Stimulated activated naive B cell treated with anti-CD40 and anti-IgM and Interleukin-4, amounts not matched to agents 10 μg/mL and 1 μg/mL and 100 μg/mL, for 72 hours (primary cell): ENCODE data around the gene MRI1.

Experiments used
- ATAC-seq, 2 donors: fragments of 150-1000 bp; cut with Tn5 transposase; replicated peaks; 2 replicates each; pipeline ENCODE4 v1.10.0; 2021; ENCODE audit warnings: moderate library complexity in 1 of 2
- DNase-seq: peaks from one replicate; pipeline ENCODE4 v3.0.0; 2021
- H3K27ac Mint-ChIP-seq: one replicate; pipeline ENCODE4 v1.8.0; 2022; ENCODE audit warnings: mild to moderate bottlenecking, mixed read lengths
- H3K27me3 Mint-ChIP-seq, 2 donors: one replicate each; pipeline ENCODE4 v1.8.0; 2022; ENCODE audit warnings: mixed read lengths in 2 of 2
- H3K36me3 Mint-ChIP-seq, 2 donors: one replicate each; pipeline ENCODE4 v1.8.0; 2022; ENCODE audit warnings: mixed read lengths in 2 of 2, mild to moderate bottlenecking in 1 of 2
- H3K4me1 Mint-ChIP-seq, 2 donors: one replicate each; pipeline ENCODE4 v1.8.0; 2022; ENCODE audit warnings: mixed read lengths in 2 of 2, mild to moderate bottlenecking in 1 of 2
- H3K4me3 Mint-ChIP-seq, 2 donors: one replicate each; pipeline ENCODE4 v1.8.0; 2022; ENCODE audit warnings: mild to moderate bottlenecking in 2 of 2, mixed read lengths in 2 of 2, moderate library complexity in 1 of 2
- H3K9me3 Mint-ChIP-seq, 2 donors: one replicate each; pipeline ENCODE4 v1.8.0; 2022; ENCODE audit warnings: mixed read lengths in 2 of 2, mild to moderate bottlenecking in 1 of 2

The MRI1 gene

GRCh38 chr19:13812544-13812943, 48.2 kb downstream of the MRI1 start:
- H3K9me3 Mint-ChIP-seq = peaks cover 0 to 3% of the 10 kb centered on the region in 2 donors
- ATAC-seq (no peak), DNase-seq (no peak)
- H3K36me3 Mint-ChIP-seq = peaks cover 21 to 26% of the 10 kb centered on the region in 2 donors
- H3K27me3 Mint-ChIP-seq = no peaks in the 10 kb centered on the region
- peaks cover 0 to 1% of the 10 kb centered on the region in 2 donors for H3K4me1 Mint-ChIP-seq
- no peak overlapping the region for H3K27ac Mint-ChIP-seq
- H3K4me3 Mint-ChIP-seq = no peak overlapping the region

- DNase-seq (no peak), ATAC-seq (no peak)
- Mint-ChIP-seq H3K27ac (no peak overlapping the region), H3K9me3 (peaks cover 0 to 3% of the 10 kb centered on the region in 2 donors), H3K27me3 (no peaks in the 10 kb centered on the region), H3K4me3 (no peak overlapping the region), H3K36me3 (peaks cover 25 to 29% of the 10 kb centered on the region in 2 donors), H3K4me1 (peaks cover 0 to 1% of the 10 kb centered on the region in 2 donors)
Observed at GRCh38 chr19:13813147-13813546, 48.8 kb downstream of the MRI1 start.

GRCh38 chr19:13814550-13814949, 50.2 kb downstream of the MRI1 start:
- H3K9me3 Mint-ChIP-seq = peaks cover 0 to 3% of the 10 kb centered on the region in 2 donors
- H3K27me3 Mint-ChIP-seq = no peaks in the 10 kb centered on the region
- DNase-seq = no peak
- ATAC-seq = no peak
- H3K4me3 Mint-ChIP-seq = no peak overlapping the region
- peaks cover 27 to 32% of the 10 kb centered on the region in 2 donors for H3K36me3 Mint-ChIP-seq
- peaks cover 0 to 1% of the 10 kb centered on the region in 2 donors for H3K4me1 Mint-ChIP-seq
- H3K27ac Mint-ChIP-seq = no peak overlapping the region

- Mint-ChIP-seq H3K27me3 (no peaks in the 10 kb centered on the region), H3K27ac (no peak overlapping the region), H3K36me3 (peaks cover 26 to 42% of the 10 kb centered on the region in 2 donors), H3K9me3 (peaks cover 0 to 3% of the 10 kb centered on the region in 2 donors), H3K4me3 (peak overlapping the region in 1 of 2 donors; percentile 4), H3K4me1 (no peaks in the 10 kb centered on the region)
- ATAC-seq (peak; percentile 64 to 76), DNase-seq (no peak)
Observed at GRCh38 chr19:13817018-13817614, 52.8 kb downstream of the MRI1 start.

GRCh38 chr19:13817615-13818371, 53.5 kb downstream of the MRI1 start:
- H3K4me1 Mint-ChIP-seq = no peaks in the 10 kb centered on the region
- no peaks in the 10 kb centered on the region for H3K27me3 Mint-ChIP-seq
- peaks cover 26 to 40% of the 10 kb centered on the region in 2 donors for H3K36me3 Mint-ChIP-seq
- DNase-seq (no peak), ATAC-seq (peak; percentile 47 to 75)
- H3K9me3 Mint-ChIP-seq = peaks cover 0 to 3% of the 10 kb centered on the region in 2 donors
- peak overlapping the region; percentile 4 to 73 for H3K4me3 Mint-ChIP-seq
- H3K27ac Mint-ChIP-seq = peak overlapping the region; percentile 42

- Mint-ChIP-seq H3K27me3 (no peaks in the 10 kb centered on the region), H3K4me3 (no peak overlapping the region), H3K36me3 (peaks cover 22 to 40% of the 10 kb centered on the region in 2 donors), H3K4me1 (no peaks in the 10 kb centered on the region), H3K27ac (no peak overlapping the region), H3K9me3 (no peaks in the 10 kb centered on the region)
- DNase-seq (no peak), ATAC-seq (no peak)
Observed at GRCh38 chr19:13819238-13819637, 54.9 kb downstream of the MRI1 start.

GRCh38 chr19:13821292-13821691, 57.0 kb downstream of the MRI1 start:
- Mint-ChIP-seq H3K4me1 (peaks cover 3 to 7% of the 10 kb centered on the region in 2 donors), H3K9me3 (peaks cover 0 to 3% of the 10 kb centered on the region in 2 donors), H3K27me3 (no peaks in the 10 kb centered on the region), H3K36me3 (peaks cover 32 to 39% of the 10 kb centered on the region in 2 donors), H3K27ac (no peak overlapping the region), H3K4me3 (no peak overlapping the region)
- no peak for DNase-seq
- no peak for ATAC-seq

- Mint-ChIP-seq H3K9me3 (peaks cover 0 to 3% of the 10 kb centered on the region in 2 donors), H3K4me1 (peaks cover 3 to 7% of the 10 kb centered on the region in 2 donors), H3K27ac (no peak overlapping the region), H3K36me3 (peaks cover 31 to 41% of the 10 kb centered on the region in 2 donors), H3K27me3 (no peaks in the 10 kb centered on the region), H3K4me3 (no peak overlapping the region)
- ATAC-seq (no peak), DNase-seq (no peak)
Observed at GRCh38 chr19:13823256-13823655, 58.9 kb downstream of the MRI1 start.
